M059J (cell line): ENCODE results near the gene CDH4. TPM values are rescaled to one million over a fixed set of nuclear protein-coding genes. Genes with fewer than 3 reads are reported as not detected.

Experiments
- DNase-seq: peaks from one replicate; pipeline ENCODE4 v3.0.0-alpha.2; 2012; ENCODE audit warnings: low read depth
- total RNA-seq: library from RNA; depleted of rRNA; stranded (reverse); fragments of >200 nt; shearing (Covaris generic); gene quantifications from 2 replicates; pipeline ENCODE4 v1.2.3, GENCODE V29; 2014

The CDH4 gene
- total RNA-seq, 1 experiment from 2014 or later = 7.8 TPM

DNA sequence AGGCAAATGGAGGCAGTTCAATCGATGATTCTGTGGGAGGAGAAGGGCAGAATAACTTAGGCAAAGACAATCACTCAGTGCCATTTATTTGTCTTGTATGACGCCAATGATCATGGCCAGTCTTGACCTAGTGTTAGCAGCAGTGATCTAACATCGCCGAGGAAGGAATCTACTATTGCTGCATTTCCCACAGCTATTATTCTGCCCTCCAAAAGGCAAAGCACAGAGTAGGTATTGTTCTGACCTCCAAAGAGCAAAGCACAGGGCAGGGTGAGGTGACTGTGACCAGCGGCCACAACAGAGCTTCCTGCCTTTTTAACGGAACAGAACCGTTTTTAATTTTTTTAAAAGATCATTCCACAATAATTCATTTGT, 235.9 kb downstream of the CDH4 start:
- no peak for DNase-seq

DNA sequence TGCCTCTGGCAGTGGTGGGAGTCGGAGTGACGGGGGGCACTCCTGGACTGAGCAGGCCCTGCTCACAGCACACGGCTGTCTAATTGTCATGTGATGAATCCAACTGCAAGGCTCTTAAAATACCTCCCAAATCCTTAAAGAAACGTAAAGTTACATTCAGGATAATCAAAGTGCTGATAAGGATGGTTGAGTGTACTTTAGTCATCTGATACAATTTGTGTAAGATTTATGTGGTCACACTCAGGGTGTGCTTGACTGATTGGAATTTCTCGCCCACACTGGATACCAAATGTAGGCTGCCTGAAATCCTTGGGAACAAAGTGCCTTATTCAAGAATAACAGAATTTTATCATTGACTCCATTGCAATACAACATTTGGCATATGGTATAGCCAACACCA, 238.7 kb downstream of the CDH4 start:
- no peak for DNase-seq

DNA sequence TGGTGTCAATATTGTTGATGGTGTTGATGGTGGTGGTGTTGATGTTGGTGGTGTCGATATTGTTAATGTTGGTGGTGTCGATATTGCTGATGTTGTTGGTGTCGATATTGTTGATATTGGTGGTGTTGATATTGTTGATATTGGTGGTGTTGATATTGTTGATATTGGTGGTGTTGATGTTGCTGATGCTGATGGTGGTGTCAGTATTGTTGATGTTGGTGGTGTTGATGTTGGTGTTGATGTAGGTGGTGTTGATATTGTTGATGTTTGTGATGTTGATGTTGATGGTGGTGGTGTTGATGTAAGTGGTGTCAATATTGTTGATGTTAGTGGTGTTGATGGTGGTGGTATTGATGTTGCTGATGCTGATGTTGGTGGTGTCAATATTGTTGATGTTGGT, 240.0 kb downstream of the CDH4 start:
- DNase-seq = no peak

- no peak for DNase-seq
Measured at GRCh38 chr20:61493798-61494305, 241.8 kb downstream of the CDH4 start.

- no peak for DNase-seq
Measured at GRCh38 chr20:61494763-61495575, 242.9 kb downstream of the CDH4 start.

DNA sequence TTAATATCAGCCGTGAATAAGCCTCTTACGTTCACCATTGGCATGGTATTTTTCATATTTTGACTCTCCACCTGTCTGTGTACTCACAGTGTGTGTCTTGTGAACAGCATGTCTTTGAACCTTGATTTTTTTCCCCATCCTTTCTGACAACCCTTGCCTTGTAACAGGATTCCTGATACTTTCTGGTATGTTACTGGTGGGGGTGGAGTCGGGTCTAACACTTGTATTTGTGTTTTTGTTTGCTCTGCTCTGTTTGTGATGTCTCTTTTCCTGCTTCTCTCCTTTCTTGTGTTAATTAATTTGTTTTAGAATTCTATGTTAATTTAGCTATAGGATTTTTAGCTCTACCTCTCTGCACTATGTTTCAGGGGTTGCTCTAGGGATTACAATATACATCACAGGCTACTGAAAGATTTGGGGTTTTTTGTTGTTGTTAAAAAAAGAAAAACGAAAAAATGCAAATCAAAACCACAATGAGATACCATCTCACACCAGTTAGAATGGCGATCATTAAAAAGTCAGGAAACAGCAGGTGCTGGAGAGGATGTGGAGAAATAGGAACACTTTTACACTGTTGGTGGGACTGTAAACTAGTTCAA, 245.1 kb downstream of the CDH4 start:
- DNase-seq = no peak

DNA sequence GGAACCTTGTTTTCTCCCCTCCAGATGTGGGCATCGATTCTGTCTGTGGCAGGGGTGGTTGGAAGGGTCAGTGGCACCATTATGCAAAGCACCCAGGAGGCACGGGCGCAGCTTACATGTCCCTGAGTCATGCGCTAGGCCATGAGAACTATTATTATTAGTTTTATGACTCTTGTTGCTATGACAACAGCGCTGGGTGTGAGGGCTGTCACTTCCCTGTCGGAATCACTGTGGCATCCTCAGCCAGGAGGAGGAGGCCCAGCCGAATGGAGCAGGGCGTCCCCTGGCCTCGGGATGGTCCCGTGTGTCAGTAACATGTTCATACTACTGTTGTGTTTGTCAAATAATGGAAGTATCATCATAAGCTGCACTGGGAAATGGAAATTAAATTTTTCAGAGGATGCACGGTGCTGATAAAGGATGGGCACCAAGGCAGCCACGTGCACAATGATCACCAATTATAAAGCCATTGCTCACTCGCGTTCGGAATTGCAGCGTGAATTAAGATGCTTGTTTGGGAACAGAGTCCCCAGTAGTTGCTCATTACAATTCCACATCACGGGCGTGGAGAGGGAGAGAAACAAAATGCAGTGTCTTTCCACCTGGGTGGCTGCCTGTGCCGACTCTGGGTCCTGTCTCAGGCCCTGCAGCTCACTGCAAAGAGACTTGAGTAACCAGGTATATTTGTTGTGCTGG, 247.9 kb downstream of the CDH4 start:
- DNase-seq = peak; percentile 76

DNA sequence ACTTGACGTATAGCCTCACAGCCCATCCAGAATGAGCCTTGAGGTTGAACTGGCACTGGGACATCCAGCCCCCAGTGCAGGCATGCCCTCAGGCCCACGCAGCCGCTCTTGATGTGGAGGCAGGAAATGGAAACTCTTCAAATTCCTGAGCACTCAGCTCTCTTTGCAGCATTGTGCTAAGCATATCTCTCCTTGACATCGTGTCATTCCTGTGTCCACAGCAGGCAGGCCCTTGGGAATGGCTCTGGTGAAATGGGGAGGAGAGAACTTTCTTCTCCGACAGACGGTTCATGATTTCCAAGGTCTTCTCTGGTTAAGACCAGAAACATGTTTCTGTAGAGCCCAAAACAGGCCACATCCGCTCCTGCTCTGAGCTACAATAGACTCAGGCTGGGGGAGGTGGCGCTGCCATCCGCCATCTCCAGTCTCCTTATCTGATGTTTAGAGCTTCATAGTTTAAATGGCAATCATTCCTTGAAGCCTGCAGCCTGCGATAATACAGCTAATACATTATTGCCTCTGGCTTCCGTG, 248.8 kb downstream of the CDH4 start:
- DNase-seq = peak; percentile 38

GRCh38 chr20:61502433-61502832, 250.4 kb downstream of the CDH4 start:
- peak; percentile 31 for DNase-seq

DNA sequence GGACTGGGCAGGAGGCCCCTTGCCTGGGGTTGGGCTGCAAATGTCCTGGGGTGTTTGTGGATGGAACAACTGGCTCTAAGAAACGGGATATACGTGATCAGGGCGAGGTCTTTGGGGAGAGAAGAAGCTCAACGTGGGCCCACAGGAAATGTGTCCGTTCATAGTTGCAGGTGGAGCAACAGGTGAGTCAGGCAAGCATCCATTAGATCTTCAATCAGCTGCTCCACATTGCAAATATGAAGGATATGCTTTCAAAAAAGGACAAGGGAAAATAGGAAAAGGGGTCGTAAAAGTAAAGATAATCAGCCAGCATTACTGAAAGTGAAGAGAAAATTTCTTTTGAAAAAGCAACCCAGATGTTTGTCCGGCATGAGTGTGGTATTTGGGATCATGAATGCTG, 251.0 kb downstream of the CDH4 start:
- no peak for DNase-seq

DNA sequence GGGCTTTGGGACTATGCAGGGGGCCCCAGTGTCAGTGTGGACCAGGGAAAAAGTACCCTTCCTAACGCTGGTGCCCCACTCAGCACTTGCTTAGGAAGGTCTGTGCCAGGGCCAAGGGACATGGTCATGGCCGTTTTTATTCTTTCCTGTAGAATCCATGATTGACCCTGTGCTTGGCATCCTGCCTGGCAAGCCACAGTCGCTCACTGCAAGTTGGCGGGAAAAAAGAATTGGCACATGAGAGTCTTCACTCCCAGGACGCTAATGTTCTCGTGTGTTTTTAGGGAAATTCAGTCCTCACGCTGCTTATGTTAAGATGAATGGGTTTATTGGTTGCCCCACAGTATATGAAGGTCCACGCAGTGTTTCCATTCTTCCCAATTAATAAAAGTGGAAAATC, 253.4 kb downstream of the CDH4 start:
- DNase-seq = no peak

DNA sequence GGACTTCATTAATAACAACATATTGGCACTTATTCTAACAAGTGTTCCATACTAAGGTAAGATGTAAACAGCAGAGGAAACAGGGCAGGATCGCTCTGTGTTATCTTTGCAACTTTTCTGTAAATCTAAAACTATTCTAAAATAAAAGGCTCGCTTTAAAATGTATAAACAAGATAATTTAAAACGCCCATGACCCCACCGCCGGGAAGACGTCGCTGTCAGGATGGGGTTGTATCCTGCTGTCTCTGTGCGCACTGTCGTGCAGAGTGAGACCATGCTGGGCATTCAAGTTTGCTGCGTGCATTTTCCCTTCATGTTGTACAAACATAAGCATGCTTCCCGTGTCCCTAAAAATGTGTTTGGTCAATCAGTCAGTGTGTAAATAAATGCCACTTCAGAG, 255.7 kb downstream of the CDH4 start:
- no peak for DNase-seq

DNA sequence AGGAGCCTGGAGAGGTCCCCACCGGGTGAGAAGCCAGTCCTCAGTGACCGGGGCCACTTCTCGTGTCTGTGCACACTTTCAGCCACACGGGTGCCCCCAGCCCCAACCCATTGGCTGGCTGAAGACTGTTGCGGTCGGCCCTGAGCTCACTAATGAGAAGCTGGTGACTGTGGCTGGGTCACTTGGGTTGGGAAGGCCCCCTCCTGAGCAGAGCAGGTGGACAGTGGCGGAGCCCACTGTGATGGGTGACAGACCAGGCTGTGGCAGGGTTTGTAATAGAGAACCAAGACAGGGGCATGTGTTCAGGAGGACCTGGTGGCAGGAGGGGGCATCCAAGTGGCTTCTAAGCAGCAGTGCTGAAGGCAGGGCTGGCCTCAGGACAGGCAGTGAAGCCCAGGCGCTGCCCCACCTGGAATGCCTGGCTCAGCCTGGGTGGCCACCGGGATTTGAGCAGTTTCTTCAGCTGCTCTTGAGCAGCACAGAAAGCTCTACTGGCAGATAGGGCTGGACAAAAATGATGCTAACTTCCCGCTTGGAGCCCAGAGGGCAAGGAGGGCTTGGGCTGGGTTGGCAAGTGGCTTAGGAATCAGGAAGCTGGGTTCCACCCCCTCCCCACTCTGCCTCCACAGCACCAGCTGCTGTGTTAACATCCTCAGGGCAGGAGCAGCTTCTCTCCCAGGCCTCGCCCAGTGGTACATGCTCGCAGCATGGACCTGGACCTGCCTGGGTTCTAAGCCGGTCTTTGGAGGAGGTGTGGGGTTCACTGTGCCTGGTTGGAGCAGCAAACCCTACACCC, 256.4 kb downstream of the CDH4 start:
- no peak for DNase-seq

DNA sequence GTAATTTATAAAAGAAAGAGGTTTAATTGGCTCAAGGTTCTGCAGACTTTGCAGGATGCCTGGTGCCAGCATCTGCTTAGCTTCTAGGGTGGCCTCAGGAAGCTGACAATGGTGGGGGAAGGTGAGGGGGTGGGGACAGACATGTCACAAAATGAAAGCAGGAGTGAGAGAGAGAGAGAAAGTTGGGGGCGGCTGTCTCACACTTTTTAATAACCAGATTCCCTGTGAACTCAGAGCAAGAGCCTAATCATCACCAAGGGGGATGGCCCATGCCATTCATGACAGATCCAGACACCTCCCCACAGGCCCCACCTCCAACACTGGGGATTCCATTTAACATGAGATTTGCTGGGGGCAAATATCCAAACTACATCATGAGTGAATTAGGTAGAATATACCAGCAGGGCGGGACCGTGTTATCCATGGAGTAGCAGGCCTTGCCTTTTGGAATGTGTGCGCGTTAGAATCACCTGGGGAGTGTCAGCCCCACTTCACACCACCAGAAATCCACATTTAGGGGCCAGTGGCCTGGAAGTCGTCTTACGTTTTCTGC, 258.8 kb downstream of the CDH4 start:
- no peak for DNase-seq

DNA sequence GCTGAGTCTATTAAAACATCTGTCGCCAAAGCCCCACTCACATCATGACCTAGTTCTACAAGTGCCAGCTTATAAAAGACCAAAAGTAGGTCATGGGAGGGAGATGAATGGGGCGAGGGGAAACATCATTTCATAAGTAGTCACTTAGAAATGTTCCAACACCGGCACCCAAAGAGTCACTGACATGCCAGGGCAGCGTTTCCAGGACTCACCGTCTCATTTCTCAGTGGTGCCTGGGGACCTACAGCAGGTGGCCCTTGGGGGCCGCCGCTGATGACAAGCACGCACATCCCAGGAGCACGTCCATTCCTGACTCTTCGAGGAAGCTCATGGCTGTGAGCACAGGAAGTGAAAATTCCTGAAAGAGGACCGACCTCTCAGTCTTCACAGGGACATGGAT, 260.4 kb downstream of the CDH4 start:
- DNase-seq = no peak

GRCh38 chr20:61513124-61514017, 261.3 kb downstream of the CDH4 start:
- no peak for DNase-seq

DNA sequence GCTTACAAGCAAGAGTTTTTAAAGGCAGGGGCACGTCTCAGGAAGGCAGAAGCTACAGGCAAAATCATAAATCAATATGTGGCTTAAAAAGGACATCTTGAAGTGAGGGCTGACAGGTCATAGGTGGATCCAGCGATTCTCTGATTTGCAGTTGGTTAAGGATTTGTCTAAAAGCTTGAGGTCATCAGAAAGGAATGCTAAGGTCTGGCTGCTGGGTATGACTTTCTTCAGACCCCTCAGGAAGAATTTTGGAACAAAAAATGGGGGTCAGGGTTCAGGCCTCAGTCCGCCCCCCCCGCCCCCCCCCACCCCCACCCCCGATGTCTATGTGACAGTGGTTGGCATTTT, 261.9 kb downstream of the CDH4 start:
- DNase-seq = no peak

GRCh38 chr20:61514396-61514795, 262.3 kb downstream of the CDH4 start:
- no peak for DNase-seq

DNA sequence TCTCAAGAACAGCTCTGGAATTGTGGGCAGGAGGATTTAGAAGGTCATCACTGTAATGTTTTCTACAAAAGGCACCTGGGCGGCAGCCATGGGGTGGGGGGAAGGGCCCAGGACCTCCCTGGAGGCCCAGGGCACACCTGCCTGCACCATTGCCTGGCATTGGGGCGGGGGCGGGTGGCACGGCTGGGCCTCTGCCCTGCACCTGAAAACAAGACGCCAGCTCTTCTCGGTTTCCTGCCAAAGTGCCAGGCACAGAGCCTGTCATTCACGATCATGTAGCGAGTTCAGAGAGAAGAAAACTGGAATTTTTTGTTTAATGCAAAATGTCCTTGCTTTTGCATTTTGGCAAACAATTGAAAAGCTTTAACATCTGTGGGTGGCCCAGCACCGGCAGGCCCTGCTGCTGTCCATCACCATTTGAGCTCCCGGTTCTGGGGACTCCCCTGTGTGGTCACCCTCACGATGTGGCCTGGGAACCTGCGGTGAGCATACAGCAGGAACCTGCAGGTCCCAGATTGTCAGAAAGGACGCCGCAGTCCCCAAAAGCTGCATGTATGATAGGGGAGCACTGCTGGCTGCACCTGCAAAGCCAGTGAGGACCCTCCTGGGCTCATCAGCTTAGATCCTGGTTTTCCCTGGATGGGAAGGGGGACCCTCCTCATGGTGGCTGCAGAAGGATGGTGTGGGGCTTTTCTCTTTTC, 262.9 kb downstream of the CDH4 start:
- DNase-seq = no peak

DNA sequence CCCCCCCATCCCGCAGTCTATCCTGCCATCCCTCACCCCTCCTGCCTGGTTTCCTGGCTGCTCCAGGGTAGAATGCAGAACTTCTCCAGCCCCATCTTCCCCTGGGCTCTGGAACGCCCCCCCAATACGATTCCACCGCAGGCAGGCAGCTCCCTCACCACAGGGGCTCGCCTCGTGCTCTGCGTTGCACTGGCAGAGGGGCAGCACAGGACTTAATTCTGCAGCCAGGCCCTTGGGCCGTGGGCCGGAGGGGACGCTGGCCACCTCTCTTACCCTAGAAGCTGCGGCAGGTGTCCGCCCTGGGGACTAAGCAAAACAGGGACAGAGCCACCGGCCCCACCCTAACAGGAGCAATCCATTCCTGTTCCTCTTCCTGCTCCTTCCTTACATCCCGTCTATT, 263.9 kb downstream of the CDH4 start:
- DNase-seq = no peak
